ENCODE measurements around the gene C10orf143.

DNA sequence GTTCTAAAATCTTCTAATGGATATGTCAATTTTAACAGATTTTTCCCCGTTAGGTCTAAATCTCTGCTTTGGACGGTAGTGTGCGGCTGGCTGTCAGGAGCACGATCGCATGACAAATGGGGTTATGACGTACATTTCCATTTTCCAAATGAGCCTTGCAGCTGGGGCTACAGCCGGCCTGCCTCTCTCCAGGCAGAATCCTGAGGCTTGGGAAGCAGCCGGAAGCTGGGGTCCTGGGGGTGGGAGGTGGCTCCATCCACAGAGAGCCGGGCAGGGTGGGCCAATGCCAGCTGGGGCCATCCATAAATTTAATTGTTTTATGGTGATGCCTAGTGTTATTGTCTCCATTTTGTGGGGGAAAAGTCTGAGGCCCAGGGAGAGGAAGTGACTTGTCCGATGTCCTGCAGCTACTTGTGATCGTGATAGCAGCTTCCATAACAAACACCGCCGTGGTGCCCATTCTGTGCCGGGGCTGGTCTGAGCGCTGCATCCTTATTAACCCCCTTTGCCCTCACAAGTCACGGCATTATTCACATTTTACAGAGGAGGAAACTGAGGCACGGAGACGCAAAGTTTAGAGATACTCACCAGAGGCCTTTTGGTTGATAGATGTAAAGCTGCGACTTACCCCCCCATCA lies 93.5 kb downstream of the C10orf143 start:
- TF ChIP-seq, protein P1, sequence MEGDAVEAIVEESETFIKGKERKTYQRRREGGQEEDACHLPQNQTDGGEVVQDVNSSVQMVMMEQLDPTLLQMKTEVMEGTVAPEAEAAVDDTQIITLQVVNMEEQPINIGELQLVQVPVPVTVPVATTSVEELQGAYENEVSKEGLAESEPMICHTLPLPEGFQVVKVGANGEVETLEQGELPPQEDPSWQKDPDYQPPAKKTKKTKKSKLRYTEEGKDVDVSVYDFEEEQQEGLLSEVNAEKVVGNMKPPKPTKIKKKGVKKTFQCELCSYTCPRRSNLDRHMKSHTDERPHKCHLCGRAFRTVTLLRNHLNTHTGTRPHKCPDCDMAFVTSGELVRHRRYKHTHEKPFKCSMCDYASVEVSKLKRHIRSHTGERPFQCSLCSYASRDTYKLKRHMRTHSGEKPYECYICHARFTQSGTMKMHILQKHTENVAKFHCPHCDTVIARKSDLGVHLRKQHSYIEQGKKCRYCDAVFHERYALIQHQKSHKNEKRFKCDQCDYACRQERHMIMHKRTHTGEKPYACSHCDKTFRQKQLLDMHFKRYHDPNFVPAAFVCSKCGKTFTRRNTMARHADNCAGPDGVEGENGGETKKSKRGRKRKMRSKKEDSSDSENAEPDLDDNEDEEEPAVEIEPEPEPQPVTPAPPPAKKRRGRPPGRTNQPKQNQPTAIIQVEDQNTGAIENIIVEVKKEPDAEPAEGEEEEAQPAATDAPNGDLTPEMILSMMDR (IDR thresholded peaks at IDR 0.05; ENCODE audit: low read depth, low read length) = no peak
- no peak for TF ChIP-seq EZH2phosphoT487 (IDR thresholded peaks at IDR 0.05; ENCODE audit: low read depth)
